ENCODE data around the gene CD33. TPM values are rescaled to one million over a fixed set of nuclear protein-coding genes. Genes with fewer than 3 reads are reported as not detected.

Gene CD33
- total RNA-seq, 3 donors from 2014 or later (not counting 1 experiment from before 2014, with no cell fraction given), result 2.3 to 6.5 (median 6.0) TPM

DNA sequence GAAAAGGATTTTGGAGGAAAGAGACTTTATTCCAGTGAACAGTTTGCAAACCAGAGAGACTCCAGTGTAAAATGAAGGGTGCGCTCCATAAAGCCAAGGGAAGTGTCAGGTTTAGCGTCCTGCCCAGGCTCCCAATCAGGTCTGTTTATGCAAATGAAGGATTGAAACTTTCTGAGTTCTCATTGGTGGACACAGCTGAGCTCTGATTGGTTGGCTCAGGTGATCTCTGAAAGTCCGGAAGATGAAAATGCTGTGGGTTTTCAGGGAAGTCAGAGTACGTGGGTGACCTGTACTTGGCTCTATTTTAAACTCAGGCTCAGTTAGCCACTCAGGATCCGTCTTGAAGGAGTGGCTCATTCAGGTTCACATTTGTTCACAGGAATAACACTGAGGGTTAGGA is 28.7 kb upstream of the CD33 start:
- peaks cover 8 to 17% of the 10 kb centered on the region in 2 donors for H3K27me3 Mint-ChIP-seq (ENCODE audit: low read depth in 2 of 2)
- WGBS (ENCODE audit: insufficient coverage), result 84% methylated on average over 4 of the region's 5 CpGs

DNA sequence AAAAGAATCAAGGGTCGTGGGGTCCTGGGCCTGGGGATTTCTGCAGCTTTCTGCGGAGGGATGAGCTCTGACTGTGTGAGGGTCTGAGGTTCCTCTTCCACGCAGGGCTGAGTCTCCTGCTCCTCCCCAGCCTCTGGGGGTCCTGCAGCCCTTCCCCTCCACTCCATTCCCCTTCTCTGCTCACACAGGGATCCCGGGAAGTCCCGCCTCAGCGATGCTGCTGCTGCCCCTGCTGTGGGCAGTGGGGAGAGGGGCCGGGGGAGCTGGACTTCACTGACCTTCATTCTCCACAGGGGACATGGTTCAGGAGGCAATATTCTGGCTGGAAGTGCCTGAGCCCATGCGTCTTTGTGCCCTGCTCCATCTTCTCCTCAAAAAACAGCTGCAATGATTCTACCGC is 26.2 kb upstream of the CD33 start:
- Histone ChIP-seq H3K4me1 (ENCODE audit: control insufficient read depth, insufficient read depth, low read length) (peaks cover 10% of the 10 kb centered on the region), H3K4me3 (ENCODE audit: low read length) (no peak overlapping the region), H3K27ac (ENCODE audit: low read length) (no peak overlapping the region), H3K27me3 (ENCODE audit: control insufficient read depth, insufficient read depth, low read length) (peaks cover 2% of the 10 kb centered on the region), H3K9me3 (ENCODE audit: control insufficient read depth, insufficient read depth, low read length) (no peaks in the 10 kb centered on the region), H3K36me3 (ENCODE audit: control insufficient read depth, insufficient read depth, low read length) (no peaks in the 10 kb centered on the region)
- Mint-ChIP-seq H3K9me3 (no peaks in the 10 kb centered on the region), H3K4me3 (no peak overlapping the region), H3K27me3 (ENCODE audit: low read depth in 2 of 2) (peaks cover 10 to 21% of the 10 kb centered on the region in 2 donors), H3K36me3 (no peaks in the 10 kb centered on the region), H3K27ac (no peak overlapping the region), H3K4me1 (peaks cover 7 to 11% of the 10 kb centered on the region in 2 donors)
- 90% methylated on average over 9 of the region's 9 CpGs for WGBS (ENCODE audit: insufficient coverage)
- ATAC-seq, result no peak
- intact Hi-C loops (cut with micrococcal nuclease), result no loop called here
- TF ChIP-seq, protein P1, sequence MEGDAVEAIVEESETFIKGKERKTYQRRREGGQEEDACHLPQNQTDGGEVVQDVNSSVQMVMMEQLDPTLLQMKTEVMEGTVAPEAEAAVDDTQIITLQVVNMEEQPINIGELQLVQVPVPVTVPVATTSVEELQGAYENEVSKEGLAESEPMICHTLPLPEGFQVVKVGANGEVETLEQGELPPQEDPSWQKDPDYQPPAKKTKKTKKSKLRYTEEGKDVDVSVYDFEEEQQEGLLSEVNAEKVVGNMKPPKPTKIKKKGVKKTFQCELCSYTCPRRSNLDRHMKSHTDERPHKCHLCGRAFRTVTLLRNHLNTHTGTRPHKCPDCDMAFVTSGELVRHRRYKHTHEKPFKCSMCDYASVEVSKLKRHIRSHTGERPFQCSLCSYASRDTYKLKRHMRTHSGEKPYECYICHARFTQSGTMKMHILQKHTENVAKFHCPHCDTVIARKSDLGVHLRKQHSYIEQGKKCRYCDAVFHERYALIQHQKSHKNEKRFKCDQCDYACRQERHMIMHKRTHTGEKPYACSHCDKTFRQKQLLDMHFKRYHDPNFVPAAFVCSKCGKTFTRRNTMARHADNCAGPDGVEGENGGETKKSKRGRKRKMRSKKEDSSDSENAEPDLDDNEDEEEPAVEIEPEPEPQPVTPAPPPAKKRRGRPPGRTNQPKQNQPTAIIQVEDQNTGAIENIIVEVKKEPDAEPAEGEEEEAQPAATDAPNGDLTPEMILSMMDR (IDR thresholded peaks at IDR 0.05), result no peak
- DNase-seq, result no peak

More for the DNA sequence above, 28.7 kb upstream of the CD33 start:
- Mint-ChIP-seq H3K27ac (no peak overlapping the region), H3K36me3 (no peaks in the 10 kb centered on the region), H3K4me1 (peaks cover 7 to 11% of the 10 kb centered on the region in 2 donors), H3K4me3 (no peak overlapping the region), H3K9me3 (no peaks in the 10 kb centered on the region)
- Histone ChIP-seq H3K4me3 (ENCODE audit: low read length) (no peak overlapping the region), H3K9me3 (ENCODE audit: control insufficient read depth, insufficient read depth, low read length) (no peaks in the 10 kb centered on the region), H3K36me3 (ENCODE audit: control insufficient read depth, insufficient read depth, low read length) (no peaks in the 10 kb centered on the region), H3K27ac (ENCODE audit: low read length) (no peak overlapping the region), H3K4me1 (ENCODE audit: control insufficient read depth, insufficient read depth, low read length) (peaks cover 10% of the 10 kb centered on the region), H3K27me3 (ENCODE audit: control insufficient read depth, insufficient read depth, low read length) (no peaks in the 10 kb centered on the region)
- TF ChIP-seq, protein P1 (IDR thresholded peaks at IDR 0.05), result no peak
- DNase-seq (no peak), ATAC-seq (no peak)
- intact Hi-C loops (cut with micrococcal nuclease), result no loop called here

DNA sequence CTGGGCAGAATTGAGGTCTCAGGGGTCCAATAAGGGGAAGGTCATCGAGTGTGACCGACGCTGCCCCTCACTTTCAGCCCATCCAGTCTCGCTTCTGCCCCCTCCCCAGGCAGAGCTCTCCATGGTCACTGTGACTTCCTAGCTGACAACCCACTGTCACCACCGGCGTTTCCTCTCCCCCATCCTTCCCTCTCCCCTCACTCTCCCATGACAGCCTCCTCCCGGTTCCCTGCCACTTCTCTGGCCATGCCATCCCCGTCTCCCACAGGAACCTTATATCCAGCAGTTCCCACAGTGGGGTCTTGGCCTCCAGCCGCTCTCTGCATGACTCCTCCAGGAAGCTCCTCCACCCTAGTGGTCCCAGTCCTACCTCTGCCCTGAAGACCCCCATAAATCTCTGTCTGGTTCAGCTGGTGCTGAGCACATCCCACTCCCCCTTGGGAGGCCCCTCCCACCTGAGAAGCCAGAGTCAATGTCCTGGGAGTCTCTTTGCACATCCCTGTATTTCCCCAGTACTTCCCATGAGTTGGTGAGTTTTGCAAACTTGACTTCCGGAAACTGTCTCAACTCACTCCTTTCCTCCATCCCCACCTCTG is 24.7 kb upstream of the CD33 start:
- H3K9me3 ChIP-seq (ENCODE audit: control insufficient read depth, insufficient read depth, low read length), result no peaks in the 10 kb centered on the region
- H3K4me1 Mint-ChIP-seq, result peaks cover under 1 to 1% of the 10 kb centered on the region in 2 donors
- H3K27ac Mint-ChIP-seq, result peak overlapping the region in 1 of 2 donors; percentile 30
- ATAC-seq, result no peak
- H3K36me3 ChIP-seq (ENCODE audit: control insufficient read depth, insufficient read depth, low read length), result no peaks in the 10 kb centered on the region
- peaks cover 2% of the 10 kb centered on the region for H3K27me3 ChIP-seq (ENCODE audit: control insufficient read depth, insufficient read depth, low read length)
- no peaks in the 10 kb centered on the region for H3K36me3 Mint-ChIP-seq
- no peak overlapping the region for H3K27ac ChIP-seq (ENCODE audit: low read length)
- no peak for DNase-seq
- peaks cover 10 to 16% of the 10 kb centered on the region in 2 donors for H3K27me3 Mint-ChIP-seq (ENCODE audit: low read depth in 2 of 2)
- H3K4me3 ChIP-seq (ENCODE audit: low read length), result no peak overlapping the region
- TF ChIP-seq, protein P1 (IDR thresholded peaks at IDR 0.05), result no peak
- H3K9me3 Mint-ChIP-seq, result no peaks in the 10 kb centered on the region
- 79% methylated on average over 10 of the region's 10 CpGs for WGBS (ENCODE audit: insufficient coverage)
- peaks cover 5% of the 10 kb centered on the region for H3K4me1 ChIP-seq (ENCODE audit: control insufficient read depth, insufficient read depth, low read length)
- intact Hi-C loops (cut with micrococcal nuclease), result no loop called here
- H3K4me3 Mint-ChIP-seq, result no peak overlapping the region

DNA sequence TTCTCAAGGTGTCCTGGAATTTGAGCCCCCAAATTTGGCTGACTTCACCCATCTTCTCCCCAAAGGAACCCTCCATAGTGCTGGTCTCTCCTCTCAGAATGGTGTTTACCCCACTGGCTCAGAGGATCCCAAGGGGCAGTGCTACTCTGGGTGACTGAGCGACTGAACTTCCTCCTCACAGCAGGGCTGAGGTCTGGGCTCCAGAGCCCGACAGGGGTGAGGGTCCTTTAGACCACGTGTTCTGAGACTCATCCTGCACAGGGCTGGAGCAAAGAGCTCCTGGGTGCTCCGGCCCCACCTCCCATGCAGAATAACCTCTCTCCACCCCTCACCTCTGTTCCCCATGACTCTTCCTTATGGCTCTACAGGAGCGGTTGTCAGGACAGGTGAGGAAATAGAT is 23.2 kb upstream of the CD33 start:
- TF ChIP-seq, protein P1 (IDR thresholded peaks at IDR 0.05), result no peak
- H3K27me3 ChIP-seq (ENCODE audit: control insufficient read depth, insufficient read depth, low read length), result peaks cover 2% of the 10 kb centered on the region
- peaks cover 2% of the 10 kb centered on the region for H3K4me1 ChIP-seq (ENCODE audit: control insufficient read depth, insufficient read depth, low read length)
- H3K4me3 ChIP-seq (ENCODE audit: low read length), result no peak overlapping the region
- H3K27ac Mint-ChIP-seq, result no peak overlapping the region
- no peak overlapping the region for H3K4me3 Mint-ChIP-seq
- H3K36me3 ChIP-seq (ENCODE audit: control insufficient read depth, insufficient read depth, low read length), result no peaks in the 10 kb centered on the region
- no peak for DNase-seq
- peaks cover 10 to 13% of the 10 kb centered on the region in 2 donors for H3K27me3 Mint-ChIP-seq (ENCODE audit: low read depth in 2 of 2)
- no peaks in the 10 kb centered on the region for H3K4me1 Mint-ChIP-seq
- intact Hi-C loops (cut with micrococcal nuclease), result no loop called here
- no peaks in the 10 kb centered on the region for H3K9me3 ChIP-seq (ENCODE audit: control insufficient read depth, insufficient read depth, low read length)
- WGBS (ENCODE audit: insufficient coverage), result 33% methylated on average over 3 of the region's 5 CpGs
- no peaks in the 10 kb centered on the region for H3K36me3 Mint-ChIP-seq
- H3K9me3 Mint-ChIP-seq, result no peaks in the 10 kb centered on the region
- ATAC-seq, result no peak
- H3K27ac ChIP-seq (ENCODE audit: low read length), result no peak overlapping the region
